Activated CD4-positive, CD25-positive, alpha-beta regulatory T cell treated with anti-CD3 and anti-CD28 coated beads, Interleukin-2, amount 50 U/mL, for 24 hours (primary cell): Measurements from ENCODE around the gene HOXA2.

Experiments
- ATAC-seq, 2 donors: fragments of 150-1000 bp; cut with Tn5 transposase; one replicate each; pipeline ENCODE4 v1.10.0; 2021; ENCODE audit warnings: mild to moderate bottlenecking in 1 of 2, moderate library complexity in 1 of 2

The HOXA2 gene

GRCh38 chr7:27141137-27141922, 38.8 kb upstream of the HOXA2 start:
- no peak for ATAC-seq

- no peak for ATAC-seq
Measured at GRCh38 chr7:27140126-27140857, 37.8 kb upstream of the HOXA2 start.

GRCh38 chr7:27139334-27140125, 37.0 kb upstream of the HOXA2 start:
- ATAC-seq: no peak

GRCh38 chr7:27138985-27139333, 36.5 kb upstream of the HOXA2 start:
- ATAC-seq: no peak

- ATAC-seq: no peak
Measured at GRCh38 chr7:27138472-27138871, 36.0 kb upstream of the HOXA2 start.

GRCh38 chr7:27137640-27138315, 35.3 kb upstream of the HOXA2 start:
- no peak for ATAC-seq

GRCh38 chr7:27134392-27134791, 31.9 kb upstream of the HOXA2 start:
- peak; percentile 17 to 42 for ATAC-seq

- ATAC-seq: no peak
Measured at GRCh38 chr7:27133409-27134231, 31.1 kb upstream of the HOXA2 start.

- no peak for ATAC-seq
Measured at GRCh38 chr7:27132978-27133377, 30.5 kb upstream of the HOXA2 start.

GRCh38 chr7:27132214-27132613, 29.7 kb upstream of the HOXA2 start:
- ATAC-seq: no peak

GRCh38 chr7:27131390-27131819, 28.9 kb upstream of the HOXA2 start:
- ATAC-seq: no peak

GRCh38 chr7:27130540-27131389, 28.3 kb upstream of the HOXA2 start, which contains the start of gene HOXA4:
Gene HOXA4, minus strand, starts transcription at chr7:27130757. Its CDS starts 24 bp downstream, at chr7:27130733.
- ATAC-seq: peak; percentile 90

- ATAC-seq: peak in 1 of 2 donors; percentile 18
Measured at GRCh38 chr7:27129729-27130539, 27.5 kb upstream of the HOXA2 start.

GRCh38 chr7:27128776-27129728, 26.6 kb upstream of the HOXA2 start:
- no peak for ATAC-seq

- no peak for ATAC-seq
Measured at GRCh38 chr7:27128034-27128433, 25.6 kb upstream of the HOXA2 start.

GRCh38 chr7:27126596-27127327, 24.3 kb upstream of the HOXA2 start:
- ATAC-seq: no peak

- ATAC-seq: no peak
Measured at GRCh38 chr7:27125986-27126394, 23.5 kb upstream of the HOXA2 start.
